SW480 (cell line): Measurements from ENCODE around the gene SINHCAF.

Experiments used
- DNase-seq: peaks from one replicate; pipeline ENCODE4 v3.0.0-alpha.2; 2016; ENCODE audit warnings: low spot score

Gene SINHCAF

GRCh38 chr12:31232361-31232965 is 93.5 kb downstream of the SINHCAF start:
- DNase-seq: no peak

- DNase-seq: peak; percentile 37
Measured at GRCh38 chr12:31231611-31232360, 94.2 kb downstream of the SINHCAF start.
